ENCODE results near the gene MT3.

Gene MT3

DNA sequence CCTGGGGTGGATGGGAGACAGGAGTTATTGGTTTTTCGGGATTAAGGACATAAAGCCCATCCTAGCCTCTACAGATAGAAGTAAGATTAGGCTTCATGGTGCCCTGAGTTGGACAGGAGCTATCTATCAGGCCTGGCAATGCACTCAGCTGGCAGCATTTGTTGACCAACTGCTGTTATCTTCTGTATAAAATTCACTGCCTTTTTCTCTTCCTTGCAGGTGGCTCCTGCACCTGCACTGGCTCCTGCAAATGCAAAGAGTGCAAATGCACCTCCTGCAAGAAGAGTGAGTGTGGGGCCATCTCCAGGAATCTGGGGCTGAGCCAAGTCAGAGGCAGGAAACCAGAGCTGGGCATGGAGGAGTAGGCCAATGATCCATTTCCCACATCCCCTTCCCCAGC, 49.7 kb downstream of the MT3 start:
- no peaks in the 10 kb centered on the region for H3K36me3 Mint-ChIP-seq
- no peak overlapping the region for H3K4me3 Mint-ChIP-seq
- H3K9me3 Mint-ChIP-seq = no peaks in the 10 kb centered on the region
- peaks cover 77% of the 10 kb centered on the region for H3K27me3 Mint-ChIP-seq
- no peak for ATAC-seq
- H3K27ac Mint-ChIP-seq = no peak overlapping the region
- H3K4me1 Mint-ChIP-seq = peaks cover 47% of the 10 kb centered on the region

DNA sequence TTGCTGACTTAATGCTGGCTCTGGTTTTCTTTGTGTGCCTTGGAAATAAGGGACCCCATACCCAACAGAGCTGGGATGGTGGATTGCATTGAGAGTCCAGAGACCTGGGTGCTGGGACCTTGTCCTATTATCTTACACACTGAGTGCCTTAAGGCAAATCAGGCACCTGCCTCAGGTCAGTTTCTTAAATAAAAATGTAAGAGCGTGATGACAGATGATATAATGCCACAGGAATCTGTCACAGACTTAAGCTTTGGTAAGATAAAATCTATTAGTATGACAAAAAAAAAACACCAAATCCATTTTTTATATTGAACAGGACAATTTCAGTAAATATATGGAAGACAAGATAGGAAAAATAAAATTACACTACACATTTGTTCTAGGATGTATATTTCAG, 50.7 kb downstream of the MT3 start:
- no peaks in the 10 kb centered on the region for H3K9me3 Mint-ChIP-seq
- H3K4me1 Mint-ChIP-seq = peaks cover 44% of the 10 kb centered on the region
- no peaks in the 10 kb centered on the region for H3K36me3 Mint-ChIP-seq
- no peak for ATAC-seq
- H3K27ac Mint-ChIP-seq = no peak overlapping the region
- no peak overlapping the region for H3K4me3 Mint-ChIP-seq
- H3K27me3 Mint-ChIP-seq = peaks cover 77% of the 10 kb centered on the region
